GM12864 (cell line): ENCODE measurements around the gene CNST.
"Not testable (repeated sequence)": the region's sequence is repeated elsewhere in the genome, so short reads cannot be mapped to it uniquely, and the experiment has no call there.

ENCODE experiments used
- DNase-seq: peaks from one replicate; pipeline ENCODE4 v3.0.0-alpha.2; 2011; ENCODE audit warnings: low read depth
- H3K4me3 ChIP-seq: 2 replicates; pipeline ENCODE4 v1.5.1; 2011; ENCODE audit warnings: mild to moderate bottlenecking, low read depth, low read length, control low read depth
- TF ChIP-seq, protein P1 (sequence below): IDR thresholded peaks from 2 replicates; pipeline ENCODE4 v1.5.1; 2011; ENCODE audit warnings: low read depth, mild to moderate bottlenecking, moderate library complexity, low read length, control low read depth, inconsistent platforms; ENCODE audit errors: missing control alignments

The CNST gene

DNA sequence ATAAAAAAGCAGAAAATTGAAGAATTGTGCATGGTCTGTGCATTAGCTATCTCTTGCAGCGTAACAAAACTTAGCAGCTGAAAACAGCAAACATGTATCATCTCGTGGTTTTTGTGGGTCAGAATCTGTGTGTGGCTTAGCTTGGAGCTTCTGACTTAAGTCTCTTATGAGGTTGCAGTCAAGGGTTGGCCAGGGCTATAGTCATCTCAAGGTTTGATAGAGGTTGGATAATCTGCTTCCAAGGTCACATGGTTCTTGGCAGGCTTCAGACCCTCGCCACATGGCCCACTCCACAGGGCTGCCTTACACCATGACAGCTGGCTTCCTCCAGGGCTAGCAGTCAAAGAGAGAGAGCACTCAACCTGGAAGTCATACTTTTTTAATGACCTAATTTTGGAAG is 35.9 kb downstream of the CNST start:
- H3K4me3 ChIP-seq = no peak overlapping the region
- TF ChIP-seq, protein P1, sequence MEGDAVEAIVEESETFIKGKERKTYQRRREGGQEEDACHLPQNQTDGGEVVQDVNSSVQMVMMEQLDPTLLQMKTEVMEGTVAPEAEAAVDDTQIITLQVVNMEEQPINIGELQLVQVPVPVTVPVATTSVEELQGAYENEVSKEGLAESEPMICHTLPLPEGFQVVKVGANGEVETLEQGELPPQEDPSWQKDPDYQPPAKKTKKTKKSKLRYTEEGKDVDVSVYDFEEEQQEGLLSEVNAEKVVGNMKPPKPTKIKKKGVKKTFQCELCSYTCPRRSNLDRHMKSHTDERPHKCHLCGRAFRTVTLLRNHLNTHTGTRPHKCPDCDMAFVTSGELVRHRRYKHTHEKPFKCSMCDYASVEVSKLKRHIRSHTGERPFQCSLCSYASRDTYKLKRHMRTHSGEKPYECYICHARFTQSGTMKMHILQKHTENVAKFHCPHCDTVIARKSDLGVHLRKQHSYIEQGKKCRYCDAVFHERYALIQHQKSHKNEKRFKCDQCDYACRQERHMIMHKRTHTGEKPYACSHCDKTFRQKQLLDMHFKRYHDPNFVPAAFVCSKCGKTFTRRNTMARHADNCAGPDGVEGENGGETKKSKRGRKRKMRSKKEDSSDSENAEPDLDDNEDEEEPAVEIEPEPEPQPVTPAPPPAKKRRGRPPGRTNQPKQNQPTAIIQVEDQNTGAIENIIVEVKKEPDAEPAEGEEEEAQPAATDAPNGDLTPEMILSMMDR = no peak
- no peak for DNase-seq

- not testable (repeated sequence) for H3K4me3 ChIP-seq, DNase-seq
Observed at GRCh38 chr1:246605231-246605630, 39.0 kb downstream of the CNST start.

DNA sequence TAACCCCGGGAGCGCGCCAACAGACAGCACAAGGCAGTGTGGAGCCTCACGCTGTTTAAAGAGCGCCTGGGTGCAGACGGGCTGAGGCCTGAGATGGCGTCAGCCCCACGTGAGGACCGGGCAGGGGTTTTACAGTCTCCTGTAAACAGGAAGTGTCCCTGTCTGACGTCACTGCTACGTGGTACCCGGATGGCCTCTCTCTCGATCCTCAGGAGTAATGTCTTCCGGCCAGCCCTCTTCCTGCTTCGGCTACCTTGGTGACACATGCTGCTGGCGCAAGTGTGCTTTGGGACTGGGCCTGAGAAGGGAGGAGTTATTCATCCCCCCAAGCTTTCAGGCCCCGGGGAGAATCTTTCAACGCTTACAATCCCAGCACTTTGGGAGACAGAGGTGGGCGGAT is 41.2 kb downstream of the CNST start:
- TF ChIP-seq, protein P1 = no peak
- DNase-seq = no peak
- no peak overlapping the region for H3K4me3 ChIP-seq

DNA sequence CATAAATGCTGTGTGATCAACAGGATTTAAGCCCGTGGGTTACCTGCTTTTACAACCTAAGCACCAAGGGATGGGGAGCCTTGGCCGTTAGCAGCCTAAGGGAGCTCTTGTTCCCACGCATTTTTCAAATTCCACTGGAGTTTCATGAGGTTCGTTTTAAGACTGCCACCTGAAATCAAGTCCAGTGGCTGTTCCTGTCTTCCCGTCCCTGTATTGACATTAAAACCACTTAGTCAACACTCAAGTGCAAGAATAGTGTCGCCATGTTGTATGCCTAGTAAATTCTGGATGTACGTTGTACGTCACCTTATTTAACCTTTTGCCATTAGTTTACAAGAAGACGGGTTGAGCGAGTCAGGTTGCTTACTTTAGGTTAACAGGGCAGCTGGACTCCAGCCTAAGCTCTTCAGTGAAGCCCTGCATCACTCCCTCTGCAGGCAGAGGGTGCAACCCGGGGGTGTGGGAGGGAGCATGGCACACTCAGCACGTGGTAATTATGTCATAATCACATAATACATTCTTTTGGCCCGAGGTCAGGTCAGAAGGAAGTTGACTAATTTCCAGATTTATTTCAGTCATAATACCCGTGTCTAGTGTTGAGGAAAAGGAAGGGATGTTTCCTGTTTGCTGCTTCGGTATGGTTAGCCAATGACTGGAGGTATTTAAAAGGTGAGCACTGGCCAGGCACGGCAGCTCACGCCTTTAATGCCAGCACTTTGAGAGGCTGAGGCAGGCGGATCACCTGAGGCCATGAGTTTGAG is 42.5 kb downstream of the CNST start:
- no peak for DNase-seq
- TF ChIP-seq, protein P1 = no peak
- no peak overlapping the region for H3K4me3 ChIP-seq

GRCh38 chr1:246609632-246610031 is 43.4 kb downstream of the CNST start:
- no peak overlapping the region for H3K4me3 ChIP-seq
- TF ChIP-seq, protein P1 = no peak
- DNase-seq = no peak

- H3K4me3 ChIP-seq = no peak overlapping the region
- TF ChIP-seq, protein P1 = no peak
- no peak for DNase-seq
Observed at GRCh38 chr1:246613096-246613758, 47.0 kb downstream of the CNST start.

- DNase-seq = no peak
- no peak overlapping the region for H3K4me3 ChIP-seq
- TF ChIP-seq, protein P1 = no peak
Observed at GRCh38 chr1:246617156-246617555, 50.9 kb downstream of the CNST start.
